ENCODE results near the gene EVI5. TPM values are rescaled to one million over a fixed set of nuclear protein-coding genes. Genes with fewer than 3 reads are reported as not detected.

The EVI5 gene
- total RNA-seq, 1 donor from 2014 or later = 40.0 TPM

- H3K4me1 Mint-ChIP-seq = peaks cover 47% of the 10 kb centered on the region
- H3K27ac Mint-ChIP-seq = peak overlapping the region; percentile 1
- peak overlapping the region; percentile 46 for H3K4me3 Mint-ChIP-seq
- DNase-seq (ENCODE audit: low spot score in 2 of 2, unreplicated experiment in 2 of 2) = peak in 1 of 2 experiments; percentile 57
- no peaks in the 10 kb centered on the region for H3K9me3 Mint-ChIP-seq
- H3K36me3 Mint-ChIP-seq = no peaks in the 10 kb centered on the region
- TF ChIP-seq, protein P1, sequence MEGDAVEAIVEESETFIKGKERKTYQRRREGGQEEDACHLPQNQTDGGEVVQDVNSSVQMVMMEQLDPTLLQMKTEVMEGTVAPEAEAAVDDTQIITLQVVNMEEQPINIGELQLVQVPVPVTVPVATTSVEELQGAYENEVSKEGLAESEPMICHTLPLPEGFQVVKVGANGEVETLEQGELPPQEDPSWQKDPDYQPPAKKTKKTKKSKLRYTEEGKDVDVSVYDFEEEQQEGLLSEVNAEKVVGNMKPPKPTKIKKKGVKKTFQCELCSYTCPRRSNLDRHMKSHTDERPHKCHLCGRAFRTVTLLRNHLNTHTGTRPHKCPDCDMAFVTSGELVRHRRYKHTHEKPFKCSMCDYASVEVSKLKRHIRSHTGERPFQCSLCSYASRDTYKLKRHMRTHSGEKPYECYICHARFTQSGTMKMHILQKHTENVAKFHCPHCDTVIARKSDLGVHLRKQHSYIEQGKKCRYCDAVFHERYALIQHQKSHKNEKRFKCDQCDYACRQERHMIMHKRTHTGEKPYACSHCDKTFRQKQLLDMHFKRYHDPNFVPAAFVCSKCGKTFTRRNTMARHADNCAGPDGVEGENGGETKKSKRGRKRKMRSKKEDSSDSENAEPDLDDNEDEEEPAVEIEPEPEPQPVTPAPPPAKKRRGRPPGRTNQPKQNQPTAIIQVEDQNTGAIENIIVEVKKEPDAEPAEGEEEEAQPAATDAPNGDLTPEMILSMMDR (IDR thresholded peaks at IDR 0.05; ENCODE audit: unreplicated experiment) = no peak
- H3K27me3 Mint-ChIP-seq (ENCODE audit: low read depth) = peaks cover 94% of the 10 kb centered on the region
These were observed 302.0 kb downstream of the EVI5 start for GRCh38 chr1:92482665-92483609.

GRCh38 chr1:92481971-92482664 is 302.8 kb downstream of the EVI5 start:
- TF ChIP-seq, protein P1 (IDR thresholded peaks at IDR 0.05; ENCODE audit: unreplicated experiment) = no peak
- H3K4me1 Mint-ChIP-seq = peaks cover 47% of the 10 kb centered on the region
- H3K27me3 Mint-ChIP-seq (ENCODE audit: low read depth) = peaks cover 94% of the 10 kb centered on the region
- H3K9me3 Mint-ChIP-seq = no peaks in the 10 kb centered on the region
- H3K36me3 Mint-ChIP-seq = no peaks in the 10 kb centered on the region
- H3K27ac Mint-ChIP-seq = peak overlapping the region; percentile 1
- H3K4me3 Mint-ChIP-seq = peak overlapping the region; percentile 46
- peak in 1 of 2 experiments; percentile 46 for DNase-seq (ENCODE audit: low spot score in 2 of 2, unreplicated experiment in 2 of 2)

- H3K27ac Mint-ChIP-seq = no peak overlapping the region
- TF ChIP-seq, protein P1 (IDR thresholded peaks at IDR 0.05; ENCODE audit: unreplicated experiment) = no peak
- H3K36me3 Mint-ChIP-seq = no peaks in the 10 kb centered on the region
- H3K4me1 Mint-ChIP-seq = peaks cover 47% of the 10 kb centered on the region
- H3K4me3 Mint-ChIP-seq = peak overlapping the region; percentile 34
- no peaks in the 10 kb centered on the region for H3K9me3 Mint-ChIP-seq
- DNase-seq (ENCODE audit: low spot score in 2 of 2, unreplicated experiment in 2 of 2) = no peak
- peaks cover 96% of the 10 kb centered on the region for H3K27me3 Mint-ChIP-seq (ENCODE audit: low read depth)
These were observed 303.3 kb downstream of the EVI5 start for GRCh38 chr1:92481599-92481925.

DNA sequence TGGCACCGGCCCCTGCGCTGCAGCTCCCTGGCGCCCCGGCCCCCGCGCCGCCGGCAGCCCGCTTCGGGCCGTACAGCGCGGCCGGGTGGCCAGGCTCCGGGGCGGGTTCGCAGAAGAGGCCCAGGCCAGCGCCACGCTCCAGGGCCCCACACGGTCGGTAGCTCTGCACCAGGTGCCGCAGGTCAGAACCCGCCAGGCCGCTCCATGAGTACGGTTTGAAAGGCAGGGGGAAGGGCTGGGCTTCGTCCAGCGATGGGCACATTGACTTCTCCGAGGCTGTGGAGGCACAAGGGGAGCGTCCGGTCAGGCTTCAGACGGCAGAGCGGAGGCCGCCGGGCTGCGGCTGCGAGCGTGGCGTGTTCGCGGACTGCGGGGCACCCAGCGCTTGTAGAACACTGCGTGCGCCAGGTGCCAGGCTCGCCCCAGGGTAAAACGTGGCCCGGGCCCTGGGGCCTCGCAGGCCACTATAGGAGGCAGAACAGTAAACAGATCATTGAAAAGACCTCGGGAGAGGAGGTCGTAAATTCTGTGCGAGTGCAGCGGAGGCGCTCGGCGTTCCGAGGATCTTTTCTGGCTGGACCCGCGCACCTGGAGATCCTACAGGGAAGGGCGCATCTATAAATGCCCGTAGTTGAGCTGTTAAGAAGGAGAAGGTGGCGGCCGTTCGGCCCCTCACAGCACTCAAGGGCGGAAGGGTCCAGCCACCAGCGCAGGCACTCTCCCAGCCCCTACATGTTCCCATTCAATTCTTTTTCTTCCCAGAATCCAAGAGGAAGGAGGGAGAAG is 303.9 kb downstream of the EVI5 start:
- Mint-ChIP-seq H3K4me3 (peak overlapping the region; percentile 34), H3K27me3 (ENCODE audit: low read depth) (peaks cover 97% of the 10 kb centered on the region), H3K27ac (no peak overlapping the region), H3K4me1 (peaks cover 45% of the 10 kb centered on the region), H3K9me3 (no peaks in the 10 kb centered on the region), H3K36me3 (no peaks in the 10 kb centered on the region)
- DNase-seq (ENCODE audit: low spot score in 2 of 2, unreplicated experiment in 2 of 2) = no peak
- TF ChIP-seq, protein P1 (IDR thresholded peaks at IDR 0.05; ENCODE audit: unreplicated experiment) = no peak

- H3K4me3 Mint-ChIP-seq = peak overlapping the region; percentile 46
- H3K9me3 Mint-ChIP-seq = no peaks in the 10 kb centered on the region
- H3K27me3 Mint-ChIP-seq (ENCODE audit: low read depth) = peaks cover 99% of the 10 kb centered on the region
- DNase-seq (ENCODE audit: low spot score in 2 of 2, unreplicated experiment in 2 of 2) = peak; percentile 20 to 46
- no peaks in the 10 kb centered on the region for H3K36me3 Mint-ChIP-seq
- peaks cover 43% of the 10 kb centered on the region for H3K4me1 Mint-ChIP-seq
- H3K27ac Mint-ChIP-seq = no peak overlapping the region
- TF ChIP-seq, protein P1 (IDR thresholded peaks at IDR 0.05; ENCODE audit: unreplicated experiment) = no peak
These were observed 304.6 kb downstream of the EVI5 start for GRCh38 chr1:92480200-92480812.
